SK-N-SH (cell line): ENCODE data around the gene GJA8.

Experiments used
- EZH2phosphoT487 ChIP-seq: fragments of 200-600 bp; sonication (generic); IDR thresholded peaks from 2 replicates; pipeline ENCODE4 v1.6.1; 2017; ENCODE audit warnings: low read depth, mixed run types, mild to moderate bottlenecking, antibody characterized with exemption, moderate library complexity, borderline replicate concordance
- JUND ChIP-seq: IDR thresholded peaks from 2 replicates; pipeline ENCODE4 v1.4.0; 2012
- MEF2A ChIP-seq: IDR thresholded peaks from 2 replicates; pipeline ENCODE4 v1.4.0; 2012; ENCODE audit warnings: low read depth, borderline replicate concordance
- MXI1 ChIP-seq: IDR thresholded peaks from 2 replicates; pipeline ENCODE4 v1.6.1; 2012; ENCODE audit warnings: mild to moderate bottlenecking, low read depth, low read length, improper control_type of control experiment
- NFIC ChIP-seq: IDR thresholded peaks from 2 replicates; pipeline ENCODE4 v1.4.0; 2012; ENCODE audit warnings: borderline replicate concordance
- NRF1 ChIP-seq: IDR thresholded peaks from 2 replicates; pipeline ENCODE4 v1.6.1; 2012; ENCODE audit warnings: low read depth, mild to moderate bottlenecking, low read length
- POLR2AphosphoS5 ChIP-seq: IDR thresholded peaks from 2 replicates; pipeline ENCODE4 v1.6.1; 2012; ENCODE audit warnings: low read depth, low read length
- RAD21 ChIP-seq: IDR thresholded peaks from 2 replicates; pipeline ENCODE4 v1.6.1; 2012; ENCODE audit warnings: mild to moderate bottlenecking, low read length
- SMC3 ChIP-seq: IDR thresholded peaks from 2 replicates; pipeline ENCODE4 v1.6.1; 2012; ENCODE audit warnings: low read depth, low read length, improper control_type of control experiment
- TEAD4 ChIP-seq: IDR thresholded peaks from 2 replicates; pipeline ENCODE4 v1.4.0; 2012; ENCODE audit warnings: mild to moderate bottlenecking, borderline replicate concordance; ENCODE audit not compliant: insufficient read depth
- YY1 ChIP-seq: IDR thresholded peaks from 2 replicates; pipeline ENCODE4 v1.4.0; 2012; ENCODE audit warnings: low read depth, mild to moderate bottlenecking
- TF ChIP-seq, protein P1 (sequence below): fragments of 200-600 bp; sonication (generic); IDR thresholded peaks from 2 replicates; pipeline ENCODE4 v1.6.1; 2017; ENCODE audit warnings: antibody characterized with exemption, mild to moderate bottlenecking, moderate library complexity
- TF ChIP-seq, protein P2 (sequence below): IDR thresholded peaks from 2 replicates; pipeline ENCODE4 v1.4.0; 2012; ENCODE audit warnings: low read depth
- TF ChIP-seq, protein P3 (sequence below): IDR thresholded peaks from 2 replicates; pipeline ENCODE4 v1.6.1; 2012; ENCODE audit warnings: mild to moderate bottlenecking, low read depth, low read length, moderate library complexity

DNA sequence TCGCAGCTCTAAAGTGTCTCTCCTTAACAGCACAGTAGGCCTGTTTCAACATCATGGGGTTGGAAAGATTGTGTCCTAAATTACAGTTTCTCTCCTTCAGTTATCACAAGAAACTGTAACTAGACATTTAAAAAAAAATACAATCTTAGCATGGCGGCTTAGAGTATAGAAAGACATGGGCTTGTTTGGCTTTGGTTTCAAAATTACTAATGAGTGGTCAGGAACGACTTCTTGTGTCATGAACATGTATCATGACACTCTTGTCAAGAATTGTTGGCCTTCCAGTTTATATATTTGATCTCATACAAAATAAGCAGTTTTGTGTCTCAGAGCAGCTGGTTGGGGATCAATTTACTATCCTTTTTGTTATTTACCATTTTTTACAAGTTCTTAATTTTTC lies 2.1 kb downstream of the GJA8 start:
- TF ChIP-seq, protein P1, sequence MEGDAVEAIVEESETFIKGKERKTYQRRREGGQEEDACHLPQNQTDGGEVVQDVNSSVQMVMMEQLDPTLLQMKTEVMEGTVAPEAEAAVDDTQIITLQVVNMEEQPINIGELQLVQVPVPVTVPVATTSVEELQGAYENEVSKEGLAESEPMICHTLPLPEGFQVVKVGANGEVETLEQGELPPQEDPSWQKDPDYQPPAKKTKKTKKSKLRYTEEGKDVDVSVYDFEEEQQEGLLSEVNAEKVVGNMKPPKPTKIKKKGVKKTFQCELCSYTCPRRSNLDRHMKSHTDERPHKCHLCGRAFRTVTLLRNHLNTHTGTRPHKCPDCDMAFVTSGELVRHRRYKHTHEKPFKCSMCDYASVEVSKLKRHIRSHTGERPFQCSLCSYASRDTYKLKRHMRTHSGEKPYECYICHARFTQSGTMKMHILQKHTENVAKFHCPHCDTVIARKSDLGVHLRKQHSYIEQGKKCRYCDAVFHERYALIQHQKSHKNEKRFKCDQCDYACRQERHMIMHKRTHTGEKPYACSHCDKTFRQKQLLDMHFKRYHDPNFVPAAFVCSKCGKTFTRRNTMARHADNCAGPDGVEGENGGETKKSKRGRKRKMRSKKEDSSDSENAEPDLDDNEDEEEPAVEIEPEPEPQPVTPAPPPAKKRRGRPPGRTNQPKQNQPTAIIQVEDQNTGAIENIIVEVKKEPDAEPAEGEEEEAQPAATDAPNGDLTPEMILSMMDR: no peak
- TF ChIP-seq, protein P2, sequence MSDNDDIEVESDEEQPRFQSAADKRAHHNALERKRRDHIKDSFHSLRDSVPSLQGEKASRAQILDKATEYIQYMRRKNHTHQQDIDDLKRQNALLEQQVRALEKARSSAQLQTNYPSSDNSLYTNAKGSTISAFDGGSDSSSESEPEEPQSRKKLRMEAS: no peak
- no peak for TF ChIP-seq MXI1
- TF ChIP-seq POLR2AphosphoS5: no peak
- TF ChIP-seq YY1: no peak
- no peak for TF ChIP-seq JUND
- TF ChIP-seq NFIC: no peak
- TF ChIP-seq, protein P3, sequence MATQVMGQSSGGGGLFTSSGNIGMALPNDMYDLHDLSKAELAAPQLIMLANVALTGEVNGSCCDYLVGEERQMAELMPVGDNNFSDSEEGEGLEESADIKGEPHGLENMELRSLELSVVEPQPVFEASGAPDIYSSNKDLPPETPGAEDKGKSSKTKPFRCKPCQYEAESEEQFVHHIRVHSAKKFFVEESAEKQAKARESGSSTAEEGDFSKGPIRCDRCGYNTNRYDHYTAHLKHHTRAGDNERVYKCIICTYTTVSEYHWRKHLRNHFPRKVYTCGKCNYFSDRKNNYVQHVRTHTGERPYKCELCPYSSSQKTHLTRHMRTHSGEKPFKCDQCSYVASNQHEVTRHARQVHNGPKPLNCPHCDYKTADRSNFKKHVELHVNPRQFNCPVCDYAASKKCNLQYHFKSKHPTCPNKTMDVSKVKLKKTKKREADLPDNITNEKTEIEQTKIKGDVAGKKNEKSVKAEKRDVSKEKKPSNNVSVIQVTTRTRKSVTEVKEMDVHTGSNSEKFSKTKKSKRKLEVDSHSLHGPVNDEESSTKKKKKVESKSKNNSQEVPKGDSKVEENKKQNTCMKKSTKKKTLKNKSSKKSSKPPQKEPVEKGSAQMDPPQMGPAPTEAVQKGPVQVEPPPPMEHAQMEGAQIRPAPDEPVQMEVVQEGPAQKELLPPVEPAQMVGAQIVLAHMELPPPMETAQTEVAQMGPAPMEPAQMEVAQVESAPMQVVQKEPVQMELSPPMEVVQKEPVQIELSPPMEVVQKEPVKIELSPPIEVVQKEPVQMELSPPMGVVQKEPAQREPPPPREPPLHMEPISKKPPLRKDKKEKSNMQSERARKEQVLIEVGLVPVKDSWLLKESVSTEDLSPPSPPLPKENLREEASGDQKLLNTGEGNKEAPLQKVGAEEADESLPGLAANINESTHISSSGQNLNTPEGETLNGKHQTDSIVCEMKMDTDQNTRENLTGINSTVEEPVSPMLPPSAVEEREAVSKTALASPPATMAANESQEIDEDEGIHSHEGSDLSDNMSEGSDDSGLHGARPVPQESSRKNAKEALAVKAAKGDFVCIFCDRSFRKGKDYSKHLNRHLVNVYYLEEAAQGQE: no peak
- no peak for TF ChIP-seq RAD21
- TF ChIP-seq MEF2A: no peak
- no peak for TF ChIP-seq SMC3
- no peak for TF ChIP-seq EZH2phosphoT487
- TF ChIP-seq TEAD4: no peak
- TF ChIP-seq NRF1: no peak
